Gastrocnemius medialis (tissue), 4 donors: ENCODE results near the gene RFT1.

Source experiments
- CTCF ChIP-seq, 5 experiments: fragments of 450-650 bp in 3 of 5; fragments of 200-600 bp in 2 of 5; sonication (generic) in 2 of 5; IDR thresholded peaks in 4 of 5; conservative IDR thresholded peaks in 1 of 5; 1 replicate in 4 of 5; 2 replicates in 1 of 5; pipeline ENCODE4 v1.5.1; 2016 to 2019; ENCODE audit warnings: antibody characterized with exemption in 5 of 5, mild to moderate bottlenecking in 3 of 5, moderate library complexity in 3 of 5
- POLR2A ChIP-seq, 2 donors: fragments of 450-650 bp; IDR thresholded peaks; one replicate each; pipeline ENCODE4 v1.6.1; 2017; ENCODE audit warnings: antibody characterized with exemption in 2 of 2, mild to moderate bottlenecking in 2 of 2, moderate library complexity in 2 of 2

- TF ChIP-seq CTCF (IDR thresholded peaks at IDR 0.05 in 4 of 5, conservative IDR thresholded peaks at IDR 0.05 in 1 of 5): no peak
- no peak for TF ChIP-seq POLR2A (IDR thresholded peaks at IDR 0.05)
These were observed 49.5 kb downstream of the RFT1 start for GRCh38 chr3:53080612-53081205.
